HG03039 (cell line): Measurements from ENCODE around the gene ALPG.
"Not testable (repeated sequence)": the region's sequence is repeated elsewhere in the genome, so short reads cannot be mapped to it uniquely, and the experiment has no call there.

Experiments used
- ATAC-seq: cut with Tn5 transposase; IDR thresholded peaks from one replicate; pipeline ENCODE4 v1.9.1; 2021; ENCODE audit warnings: mild to moderate bottlenecking, moderate library complexity; ENCODE audit not compliant: unreplicated experiment

ALPG gene

GRCh38 chr2:232418466-232419244, 12.0 kb downstream of the ALPG start:
- ATAC-seq = no peak

GRCh38 chr2:232419245-232420072, 12.8 kb downstream of the ALPG start:
- ATAC-seq = no peak

- ATAC-seq = no peak
Observed at GRCh38 chr2:232420073-232420454, 13.4 kb downstream of the ALPG start.

- no peak for ATAC-seq
Observed at GRCh38 chr2:232420463-232421188, 14.0 kb downstream of the ALPG start.

- no peak for ATAC-seq
Observed at GRCh38 chr2:232421189-232421785, 14.6 kb downstream of the ALPG start.

GRCh38 chr2:232422051-232422450, 15.4 kb downstream of the ALPG start:
- no peak for ATAC-seq

GRCh38 chr2:232422996-232423395, 16.4 kb downstream of the ALPG start:
- not testable (repeated sequence) for ATAC-seq

- ATAC-seq = not testable (repeated sequence)
Observed at GRCh38 chr2:232423407-232423806, 16.8 kb downstream of the ALPG start.

GRCh38 chr2:232431705-232432590, 25.3 kb downstream of the ALPG start:
- no peak for ATAC-seq

GRCh38 chr2:232432598-232433184, 26.0 kb downstream of the ALPG start:
- ATAC-seq = no peak

- not testable (repeated sequence) for ATAC-seq
Observed at GRCh38 chr2:232433622-232434021, 27.0 kb downstream of the ALPG start.

GRCh38 chr2:232434091-232434490, 27.4 kb downstream of the ALPG start:
- no peak for ATAC-seq

- ATAC-seq = no peak
Observed at GRCh38 chr2:232434563-232435374, 28.1 kb downstream of the ALPG start.

- no peak for ATAC-seq
Observed at GRCh38 chr2:232435375-232435648, 28.7 kb downstream of the ALPG start.

GRCh38 chr2:232435805-232436204, 29.2 kb downstream of the ALPG start:
- no peak for ATAC-seq

GRCh38 chr2:232436381-232437194, 29.9 kb downstream of the ALPG start:
- ATAC-seq = no peak

- no peak for ATAC-seq
Observed at GRCh38 chr2:232437195-232437571, 30.5 kb downstream of the ALPG start.

- ATAC-seq = no peak
Observed at GRCh38 chr2:232438091-232438490, 31.4 kb downstream of the ALPG start.
